Prostate gland (tissue), 2 donors: ENCODE measurements around the gene SLC27A6.

Source experiments
- CTCF ChIP-seq, 4 experiments: fragments of 200-600 bp in 2 of 4; fragments of 450-650 bp in 2 of 4; sonication (generic) in 2 of 4; IDR thresholded peaks; 1 replicate in 3 of 4; 2 replicates in 1 of 4; pipeline ENCODE4 v1.5.1; 2016 to 2019; ENCODE audit warnings: antibody characterized with exemption in 4 of 4, mild to moderate bottlenecking in 2 of 4, moderate library complexity in 2 of 4
- POLR2A ChIP-seq: fragments of 450-650 bp; IDR thresholded peaks from one replicate; pipeline ENCODE4 v1.6.1; 2016; ENCODE audit warnings: antibody characterized with exemption, mild to moderate bottlenecking
- POLR2AphosphoS5 ChIP-seq: sonication (generic); formaldehyde crosslinking; IDR thresholded peaks from one replicate; pipeline ENCODE4 v1.6.1; 2017; ENCODE audit warnings: antibody characterized with exemption

GRCh38 chr5:129043894-129044293, 78.6 kb downstream of the SLC27A6 start:
- TF ChIP-seq POLR2A (no peak), CTCF (IDR thresholded peaks at IDR 0.05) (no peak), POLR2AphosphoS5 (no peak)
